ENCODE results near the gene ZNF322. TPM values are rescaled to one million over a fixed set of nuclear protein-coding genes. Genes with fewer than 3 reads are reported as not detected.

Gene ZNF322
- polyA plus RNA-seq, 1 of the 3 experiments (the other 2 are of a cell fraction): 4.0 TPM

DNA sequence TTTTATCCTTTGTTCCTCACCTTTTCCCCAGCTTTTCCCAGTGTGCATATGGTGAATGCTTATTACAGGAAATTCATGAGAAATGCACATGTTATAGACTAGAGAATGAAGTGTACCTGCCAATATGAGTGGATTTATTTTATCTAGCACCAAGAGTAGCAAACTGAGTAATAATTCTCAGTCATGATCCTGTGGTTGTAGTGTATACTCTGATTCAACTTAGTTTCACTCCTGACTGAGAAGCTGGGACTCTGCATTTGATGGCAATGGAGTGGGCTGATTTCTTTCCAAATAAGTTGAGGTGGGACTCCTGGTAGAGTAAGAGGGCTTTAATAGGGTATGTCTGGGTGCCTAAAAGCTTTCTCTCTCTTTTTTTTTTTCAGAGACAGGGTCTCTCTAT lies 58.8 kb downstream of the ZNF322 start:
- Histone ChIP-seq H3K27ac (ENCODE audit: low read depth in 2 of 2, low read length in 1 of 2) (no peak overlapping the region), H3K9me3 (no peaks in the 10 kb centered on the region), H3K9me2 (no peaks in the 10 kb centered on the region), H3K4me1 (ENCODE audit: control insufficient read depth in 1 of 2, insufficient read depth in 2 of 2, low read depth in 1 of 2, low read length in 1 of 2) (peaks cover 0 to 9% of the 10 kb centered on the region in 2 experiments; a peak in 1 of 4 replicates), H3K4me2 (no peak overlapping the region), H3K9ac (no peak overlapping the region), H3K79me2 (ENCODE audit: insufficient read depth) (peaks cover 25% of the 10 kb centered on the region), H3K27me3 (ENCODE audit: insufficient read depth) (no peaks in the 10 kb centered on the region), H3F3A (replicated peaks; ENCODE audit: insufficient read depth) (peaks cover 14% of the 10 kb centered on the region), H3K36me3 (replicated peaks in 1 of 2; ENCODE audit: control insufficient read depth in 1 of 2, insufficient read depth in 2 of 2, low read length in 1 of 2) (peaks cover 21 to 25% of the 10 kb centered on the region in 2 experiments), H3K4me3 (ENCODE audit: low read depth in 2 of 2, low read length in 1 of 2) (no peak overlapping the region), H4K20me1 (ENCODE audit: insufficient read depth) (no peaks in the 10 kb centered on the region), H2AFZ (ENCODE audit: low read depth) (no peak overlapping the region)
- ChIA-PET POLR2A (no interaction called here), CTCF (interaction anchor here (0.7 to 2.3 kb wide), 2 partner anchors 29 to 259 kb away, joined by 3 to 7 read pairs; no protein-coding TSS in a partner anchor)
- no peak for TF ChIP-seq JUND (IDR thresholded peaks at IDR 0.05)
- no peak for TF ChIP-seq RXRA (IDR thresholded peaks at IDR 0.05; ENCODE audit: borderline replicate concordance, low read depth)
- no peak for TF ChIP-seq TCF12 (IDR thresholded peaks at IDR 0.05)
- TF ChIP-seq FOXM1 (IDR thresholded peaks at IDR 0.05; ENCODE audit: low read depth): no peak
- no peak for TF ChIP-seq IRF3 (IDR thresholded peaks at IDR 0.05; ENCODE audit: low read depth, low read length)
- TF ChIP-seq GATA2 (CRISPR knock-in tag; IDR thresholded peaks at IDR 0.05): no peak
- no peak for TF ChIP-seq TEAD4 (IDR thresholded peaks at IDR 0.05; ENCODE audit: borderline replicate concordance, insufficient read depth)
- TF ChIP-seq RFX5 (IDR thresholded peaks at IDR 0.05; ENCODE audit: low read length): no peak
- no peak for TF ChIP-seq EP300 (IDR thresholded peaks at IDR 0.05; ENCODE audit: borderline replicate concordance in 1 of 2, low read depth in 1 of 2, low read length in 1 of 2)
- TF ChIP-seq, protein P1, sequence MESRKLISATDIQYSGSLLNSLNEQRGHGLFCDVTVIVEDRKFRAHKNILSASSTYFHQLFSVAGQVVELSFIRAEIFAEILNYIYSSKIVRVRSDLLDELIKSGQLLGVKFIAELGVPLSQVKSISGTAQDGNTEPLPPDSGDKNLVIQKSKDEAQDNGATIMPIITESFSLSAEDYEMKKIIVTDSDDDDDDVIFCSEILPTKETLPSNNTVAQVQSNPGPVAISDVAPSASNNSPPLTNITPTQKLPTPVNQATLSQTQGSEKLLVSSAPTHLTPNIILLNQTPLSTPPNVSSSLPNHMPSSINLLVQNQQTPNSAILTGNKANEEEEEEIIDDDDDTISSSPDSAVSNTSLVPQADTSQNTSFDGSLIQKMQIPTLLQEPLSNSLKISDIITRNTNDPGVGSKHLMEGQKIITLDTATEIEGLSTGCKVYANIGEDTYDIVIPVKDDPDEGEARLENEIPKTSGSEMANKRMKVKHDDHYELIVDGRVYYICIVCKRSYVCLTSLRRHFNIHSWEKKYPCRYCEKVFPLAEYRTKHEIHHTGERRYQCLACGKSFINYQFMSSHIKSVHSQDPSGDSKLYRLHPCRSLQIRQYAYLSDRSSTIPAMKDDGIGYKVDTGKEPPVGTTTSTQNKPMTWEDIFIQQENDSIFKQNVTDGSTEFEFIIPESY (IDR thresholded peaks at IDR 0.05; ENCODE audit: borderline replicate concordance, low read depth): no peak
- no peak for DNase-seq

DNA sequence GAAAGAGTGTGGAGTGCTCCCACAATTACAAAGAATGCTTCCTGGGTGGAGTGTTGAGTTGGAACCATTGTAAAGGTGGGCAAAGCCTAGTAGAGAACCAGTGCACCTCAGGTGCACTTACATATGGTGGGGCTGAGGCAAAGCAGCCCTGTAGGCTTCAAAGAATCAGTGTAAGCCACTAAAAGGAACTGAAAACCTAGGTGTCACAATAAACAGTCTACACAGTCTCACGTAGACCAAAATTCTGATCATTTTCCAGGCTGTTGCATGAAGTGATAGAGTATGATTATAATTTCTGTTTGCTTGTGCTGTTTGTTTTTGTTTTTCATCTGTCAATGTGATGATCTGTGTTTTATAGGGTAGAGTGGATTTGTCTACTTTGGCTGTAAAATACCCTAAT lies 60.0 kb downstream of the ZNF322 start:
- POLR2A ChIA-PET: no interaction called here
- Histone ChIP-seq H4K20me1 (ENCODE audit: insufficient read depth) (no peaks in the 10 kb centered on the region), H3K4me1 (ENCODE audit: control insufficient read depth in 1 of 2, insufficient read depth in 2 of 2, low read depth in 1 of 2, low read length in 1 of 2) (peaks cover 3 to 15% of the 10 kb centered on the region in 2 experiments; a peak in 3 of 4 replicates), H3F3A (replicated peaks; ENCODE audit: insufficient read depth) (peaks cover 24% of the 10 kb centered on the region), H3K9ac (no peak overlapping the region), H3K27ac (ENCODE audit: low read depth in 2 of 2, low read length in 1 of 2) (no peak overlapping the region), H3K9me2 (no peaks in the 10 kb centered on the region), H3K27me3 (ENCODE audit: insufficient read depth) (no peaks in the 10 kb centered on the region), H3K4me3 (ENCODE audit: low read depth in 2 of 2, low read length in 1 of 2) (no peak overlapping the region), H3K4me2 (no peak overlapping the region), H3K36me3 (replicated peaks in 1 of 2; ENCODE audit: control insufficient read depth in 1 of 2, insufficient read depth in 2 of 2, low read length in 1 of 2) (peaks cover 21 to 25% of the 10 kb centered on the region in 2 experiments), H3K79me2 (ENCODE audit: insufficient read depth) (peaks cover 25% of the 10 kb centered on the region), H2AFZ (ENCODE audit: low read depth) (no peak overlapping the region), H3K9me3 (no peaks in the 10 kb centered on the region)
- DNase-seq: no peak
- CTCF ChIA-PET: no interaction called here
- WGBS (ENCODE audit: low lambda C conversion rate): 93% methylated on average over 1 of the region's 1 CpG
- TF ChIP-seq, protein P2, sequence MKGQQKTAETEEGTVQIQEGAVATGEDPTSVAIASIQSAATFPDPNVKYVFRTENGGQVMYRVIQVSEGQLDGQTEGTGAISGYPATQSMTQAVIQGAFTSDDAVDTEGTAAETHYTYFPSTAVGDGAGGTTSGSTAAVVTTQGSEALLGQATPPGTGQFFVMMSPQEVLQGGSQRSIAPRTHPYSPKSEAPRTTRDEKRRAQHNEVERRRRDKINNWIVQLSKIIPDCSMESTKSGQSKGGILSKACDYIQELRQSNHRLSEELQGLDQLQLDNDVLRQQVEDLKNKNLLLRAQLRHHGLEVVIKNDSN (IDR thresholded peaks at IDR 0.05; ENCODE audit: borderline replicate concordance, low read depth): no peak
- TF ChIP-seq EZH2phosphoT487 (IDR thresholded peaks at IDR 0.05; ENCODE audit: borderline replicate concordance, low read depth): no peak
- TF ChIP-seq, protein P3, sequence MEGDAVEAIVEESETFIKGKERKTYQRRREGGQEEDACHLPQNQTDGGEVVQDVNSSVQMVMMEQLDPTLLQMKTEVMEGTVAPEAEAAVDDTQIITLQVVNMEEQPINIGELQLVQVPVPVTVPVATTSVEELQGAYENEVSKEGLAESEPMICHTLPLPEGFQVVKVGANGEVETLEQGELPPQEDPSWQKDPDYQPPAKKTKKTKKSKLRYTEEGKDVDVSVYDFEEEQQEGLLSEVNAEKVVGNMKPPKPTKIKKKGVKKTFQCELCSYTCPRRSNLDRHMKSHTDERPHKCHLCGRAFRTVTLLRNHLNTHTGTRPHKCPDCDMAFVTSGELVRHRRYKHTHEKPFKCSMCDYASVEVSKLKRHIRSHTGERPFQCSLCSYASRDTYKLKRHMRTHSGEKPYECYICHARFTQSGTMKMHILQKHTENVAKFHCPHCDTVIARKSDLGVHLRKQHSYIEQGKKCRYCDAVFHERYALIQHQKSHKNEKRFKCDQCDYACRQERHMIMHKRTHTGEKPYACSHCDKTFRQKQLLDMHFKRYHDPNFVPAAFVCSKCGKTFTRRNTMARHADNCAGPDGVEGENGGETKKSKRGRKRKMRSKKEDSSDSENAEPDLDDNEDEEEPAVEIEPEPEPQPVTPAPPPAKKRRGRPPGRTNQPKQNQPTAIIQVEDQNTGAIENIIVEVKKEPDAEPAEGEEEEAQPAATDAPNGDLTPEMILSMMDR (IDR thresholded peaks at IDR 0.05): no peak
- no peak for TF ChIP-seq RAD21 (IDR thresholded peaks at IDR 0.05; ENCODE audit: low read length)
- TF ChIP-seq MXI1 (IDR thresholded peaks at IDR 0.05; ENCODE audit: low read depth, low read length): no peak
- no peak for TF ChIP-seq FOXM1 (IDR thresholded peaks at IDR 0.05; ENCODE audit: low read depth)
- TF ChIP-seq ELF1 (IDR thresholded peaks at IDR 0.05): no peak
- no peak for TF ChIP-seq GABPA (IDR thresholded peaks at IDR 0.05; ENCODE audit: low read depth)
- TF ChIP-seq SMC3 (IDR thresholded peaks at IDR 0.05; ENCODE audit: low read depth, low read length): no peak
- TF ChIP-seq, protein P1 (IDR thresholded peaks at IDR 0.05; ENCODE audit: borderline replicate concordance, low read depth): no peak
- no peak for TF ChIP-seq NRF1 (IDR thresholded peaks at IDR 0.05; ENCODE audit: low read depth, low read length)
- TF ChIP-seq TCF12 (IDR thresholded peaks at IDR 0.05): no peak
- no peak for TF ChIP-seq POLR2AphosphoS5 (IDR thresholded peaks at IDR 0.05; ENCODE audit: low read depth, low read length)
- TF ChIP-seq NFIC (IDR thresholded peaks at IDR 0.05; ENCODE audit: borderline replicate concordance): no peak
